ENCODE measurements around the gene PLCD3.

- TF ChIP-seq CTCF (IDR thresholded peaks at IDR 0.05): no peak
- no peak for TF ChIP-seq POLR2A (IDR thresholded peaks at IDR 0.05)
- TF ChIP-seq EP300 (IDR thresholded peaks at IDR 0.05): no peak
These were observed 5.1 kb downstream of the PLCD3 start for GRCh38 chr17:45127207-45127547.
